GM21390 (cell line): ENCODE measurements around the gene HAVCR1.
A peak's percentile ranks its signal among the peaks of the same experiment; 100 is the strongest.
"Not testable (repeated sequence)": the region's sequence is repeated elsewhere in the genome, so short reads cannot be mapped to it uniquely, and the experiment has no call there.

Experiments
- ATAC-seq: cut with Tn5 transposase; IDR thresholded peaks from one replicate; pipeline ENCODE4 v1.9.1; 2021; ENCODE audit not compliant: unreplicated experiment

The HAVCR1 gene

GRCh38 chr5:157051604-157052245, 7.2 kb downstream of the HAVCR1 start:
- ATAC-seq: no peak

- no peak for ATAC-seq
Observed at GRCh38 chr5:157050050-157050449, 8.9 kb downstream of the HAVCR1 start.

- no peak for ATAC-seq
Observed at GRCh38 chr5:157049605-157050004, 9.3 kb downstream of the HAVCR1 start.

GRCh38 chr5:157047898-157048297, 11.0 kb downstream of the HAVCR1 start:
- no peak for ATAC-seq

- not testable (repeated sequence) for ATAC-seq
Observed at GRCh38 chr5:157047016-157047415, 11.9 kb downstream of the HAVCR1 start.

- ATAC-seq: no peak
Observed at GRCh38 chr5:157046041-157046440, 12.9 kb downstream of the HAVCR1 start.

- no peak for ATAC-seq
Observed at GRCh38 chr5:157045601-157046000, 13.3 kb downstream of the HAVCR1 start.

GRCh38 chr5:157038568-157039187, 20.2 kb downstream of the HAVCR1 start:
- no peak for ATAC-seq

GRCh38 chr5:157034106-157035072, 24.5 kb downstream of the HAVCR1 start:
- ATAC-seq: not testable (repeated sequence)

- no peak for ATAC-seq
Observed at GRCh38 chr5:157033071-157033583, 25.8 kb downstream of the HAVCR1 start.

GRCh38 chr5:157030692-157031091, 28.2 kb downstream of the HAVCR1 start:
- no peak for ATAC-seq

GRCh38 chr5:157029457-157029856, 29.5 kb downstream of the HAVCR1 start:
- ATAC-seq: no peak

- peak; percentile 93 for ATAC-seq
Observed at GRCh38 chr5:157027663-157028062, 31.3 kb downstream of the HAVCR1 start.

- ATAC-seq: no peak
Observed at GRCh38 chr5:157026789-157027424, 32.0 kb downstream of the HAVCR1 start.

- peak; percentile 32 for ATAC-seq
Observed at GRCh38 chr5:157025093-157025698, 33.7 kb downstream of the HAVCR1 start.

GRCh38 chr5:157024208-157024959, 34.5 kb downstream of the HAVCR1 start:
- no peak for ATAC-seq

GRCh38 chr5:157022024-157022423, 36.9 kb downstream of the HAVCR1 start:
- no peak for ATAC-seq

GRCh38 chr5:157020511-157021222, 38.2 kb downstream of the HAVCR1 start:
- ATAC-seq: no peak

- no peak for ATAC-seq
Observed at GRCh38 chr5:157020002-157020401, 38.9 kb downstream of the HAVCR1 start.
